HL-60 (cell line): ENCODE data around the gene CPNE6.

Experiments used
- DNase-seq, 2 experiments: peaks; one replicate each; pipeline ENCODE4 v3.0.0-alpha.2; 2010 to 2020; ENCODE audit warnings: low read depth in 1 of 2, low spot score in 1 of 2
- H3K27ac ChIP-seq: fragments of 250-450 bp; sonication (Bioruptor Pico); replicated peaks from 2 replicates; pipeline ENCODE4 v1.5.1; 2020; ENCODE audit warnings: mild to moderate bottlenecking, moderate library complexity
- H3K27me3 ChIP-seq: fragments of 250-450 bp; sonication (Bioruptor Pico); 2 replicates; pipeline ENCODE4 v1.5.1; 2021; ENCODE audit warnings: mild to moderate bottlenecking, moderate library complexity; ENCODE audit not compliant: insufficient read depth, poor library complexity, severe bottlenecking
- H3K4me3 ChIP-seq: replicated peaks from 2 replicates; pipeline ENCODE4 v1.5.1; 2011; ENCODE audit warnings: mild to moderate bottlenecking, control low read depth, low read length; ENCODE audit not compliant: insufficient read depth
- CTCF ChIP-seq: IDR thresholded peaks from one replicate; pipeline ENCODE4 v1.5.1; 2011; ENCODE audit warnings: low read length, control low read depth, inconsistent platforms; ENCODE audit not compliant: insufficient read depth
- GABPA ChIP-seq: IDR thresholded peaks from 2 replicates; pipeline ENCODE4 v1.6.1; 2012; ENCODE audit warnings: low read depth
- POLR2AphosphoS5 ChIP-seq: IDR thresholded peaks from 2 replicates; pipeline ENCODE4 v1.6.1; 2012; ENCODE audit warnings: low read depth
- SPI1 ChIP-seq: IDR thresholded peaks from 2 replicates; pipeline ENCODE4 v1.6.1; 2012; ENCODE audit warnings: low read depth, mild to moderate bottlenecking, borderline replicate concordance
- TF ChIP-seq, protein P1 (sequence below): IDR thresholded peaks from 2 replicates; pipeline ENCODE4 v1.6.1; 2012; ENCODE audit warnings: low read depth; ENCODE audit not compliant: insufficient replicate concordance

The CPNE6 gene

GRCh38 chr14:24093207-24093900, 22.0 kb downstream of the CPNE6 start:
- DNase-seq: no peak
- H3K27me3 ChIP-seq: no peaks in the 10 kb centered on the region
- H3K27ac ChIP-seq: peak overlapping the region; percentile 93
- TF ChIP-seq GABPA (no peak), POLR2AphosphoS5 (no peak), CTCF (no peak), SPI1 (no peak)
- TF ChIP-seq, protein P1, sequence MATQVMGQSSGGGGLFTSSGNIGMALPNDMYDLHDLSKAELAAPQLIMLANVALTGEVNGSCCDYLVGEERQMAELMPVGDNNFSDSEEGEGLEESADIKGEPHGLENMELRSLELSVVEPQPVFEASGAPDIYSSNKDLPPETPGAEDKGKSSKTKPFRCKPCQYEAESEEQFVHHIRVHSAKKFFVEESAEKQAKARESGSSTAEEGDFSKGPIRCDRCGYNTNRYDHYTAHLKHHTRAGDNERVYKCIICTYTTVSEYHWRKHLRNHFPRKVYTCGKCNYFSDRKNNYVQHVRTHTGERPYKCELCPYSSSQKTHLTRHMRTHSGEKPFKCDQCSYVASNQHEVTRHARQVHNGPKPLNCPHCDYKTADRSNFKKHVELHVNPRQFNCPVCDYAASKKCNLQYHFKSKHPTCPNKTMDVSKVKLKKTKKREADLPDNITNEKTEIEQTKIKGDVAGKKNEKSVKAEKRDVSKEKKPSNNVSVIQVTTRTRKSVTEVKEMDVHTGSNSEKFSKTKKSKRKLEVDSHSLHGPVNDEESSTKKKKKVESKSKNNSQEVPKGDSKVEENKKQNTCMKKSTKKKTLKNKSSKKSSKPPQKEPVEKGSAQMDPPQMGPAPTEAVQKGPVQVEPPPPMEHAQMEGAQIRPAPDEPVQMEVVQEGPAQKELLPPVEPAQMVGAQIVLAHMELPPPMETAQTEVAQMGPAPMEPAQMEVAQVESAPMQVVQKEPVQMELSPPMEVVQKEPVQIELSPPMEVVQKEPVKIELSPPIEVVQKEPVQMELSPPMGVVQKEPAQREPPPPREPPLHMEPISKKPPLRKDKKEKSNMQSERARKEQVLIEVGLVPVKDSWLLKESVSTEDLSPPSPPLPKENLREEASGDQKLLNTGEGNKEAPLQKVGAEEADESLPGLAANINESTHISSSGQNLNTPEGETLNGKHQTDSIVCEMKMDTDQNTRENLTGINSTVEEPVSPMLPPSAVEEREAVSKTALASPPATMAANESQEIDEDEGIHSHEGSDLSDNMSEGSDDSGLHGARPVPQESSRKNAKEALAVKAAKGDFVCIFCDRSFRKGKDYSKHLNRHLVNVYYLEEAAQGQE: no peak
- peak overlapping the region; percentile 82 for H3K4me3 ChIP-seq

GRCh38 chr14:24093901-24094840, 22.8 kb downstream of the CPNE6 start, which contains the start of gene PCK2:
TSS of gene PCK2 (plus strand) at chr14:24094311. CDS start at chr14:24094406, 95 bp downstream.
- Histone ChIP-seq H3K27ac (peak within 1 kb of the TSS; percentile 93), H3K4me3 (peak within 1 kb of the TSS; percentile 82), H3K27me3 (no peaks in the 10 kb centered on the region)
- TF ChIP-seq POLR2AphosphoS5 (peak; percentile 85), CTCF (no peak), SPI1 (peak; percentile 90), GABPA (no peak)
- TF ChIP-seq, protein P1: no peak
- DNase-seq: peak; percentile 78 to 92

DNA sequence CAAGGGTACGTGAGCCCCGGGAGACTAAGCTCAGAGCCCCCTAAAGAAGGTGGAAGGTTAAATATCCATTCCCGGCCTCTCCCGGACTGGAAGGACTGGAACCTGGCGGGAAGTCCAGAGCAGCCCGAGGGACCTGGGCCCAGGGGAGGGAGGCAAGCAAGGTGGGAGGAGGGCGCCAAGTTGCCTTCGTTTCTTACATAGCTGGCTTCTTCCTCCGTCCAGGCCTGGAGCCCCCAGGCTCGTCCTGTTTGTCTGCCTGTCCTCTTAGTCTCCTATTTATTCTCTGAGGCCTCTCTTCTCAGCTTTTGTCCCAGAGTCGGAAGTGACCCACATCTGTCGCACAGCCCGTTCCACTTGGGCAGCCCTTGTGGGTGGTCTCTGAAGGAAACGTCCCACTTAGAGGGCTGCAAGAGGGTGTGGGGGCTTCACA, 23.5 kb downstream of the CPNE6 start:
- Histone ChIP-seq H3K27me3 (no peaks in the 10 kb centered on the region), H3K4me3 (peak overlapping the region; percentile 82), H3K27ac (peak overlapping the region; percentile 93)
- DNase-seq: no peak
- TF ChIP-seq, protein P1: no peak
- no peak for TF ChIP-seq SPI1
- TF ChIP-seq CTCF: no peak
- TF ChIP-seq GABPA: no peak
- TF ChIP-seq POLR2AphosphoS5: no peak
